Transverse colon (tissue), 4 donors: ENCODE measurements around the gene PLB1. TPM values are rescaled to one million over a fixed set of nuclear protein-coding genes. Genes with fewer than 3 reads are reported as not detected.

Source experiments
- DNase-seq: peaks from one replicate; pipeline ENCODE4 v3.0.0-alpha.2; 2019
- H3K27ac ChIP-seq, 4 donors: fragments of 200-600 bp; sonication (generic); 2 replicates each; pipeline ENCODE4 v1.5.1; 2016 to 2018; ENCODE audit warnings: inconsistent platforms in 4 of 4
- H3K27me3 ChIP-seq: fragments of 200-600 bp; sonication (generic); 2 replicates; pipeline ENCODE4 v1.5.1; 2017; ENCODE audit warnings: inconsistent platforms
- H3K36me3 ChIP-seq, 4 donors: fragments of 200-600 bp; sonication (generic); 2 replicates each; pipeline ENCODE4 v1.5.1; 2017 to 2019; ENCODE audit warnings: inconsistent platforms in 4 of 4
- H3K4me1 ChIP-seq, 4 donors: fragments of 200-600 bp; sonication (generic); 2 replicates each; pipeline ENCODE4 v1.5.1; 2017 to 2020; ENCODE audit warnings: inconsistent platforms in 4 of 4
- H3K4me3 ChIP-seq, 4 donors: fragments of 200-600 bp; sonication (generic); 1 replicate in 1 of 4; 2 replicates in 3 of 4; pipeline versions ENCODE4 v1.5.1 to v1.6.1; 2017 to 2019; ENCODE audit warnings: inconsistent platforms in 4 of 4
- H3K9me3 ChIP-seq, 2 donors: fragments of 200-600 bp; sonication (generic); 2 replicates each; pipeline ENCODE4 v1.5.1; 2017 to 2019; ENCODE audit warnings: inconsistent platforms in 2 of 2
- EP300 ChIP-seq: sonication (generic); formaldehyde crosslinking; IDR thresholded peaks from one replicate; pipeline ENCODE4 v1.6.1; 2017; ENCODE audit warnings: antibody characterized with exemption, low read depth
- POLR2A ChIP-seq: fragments of 450-650 bp; IDR thresholded peaks from one replicate; pipeline ENCODE4 v1.6.1; 2016; ENCODE audit warnings: antibody characterized with exemption, mild to moderate bottlenecking, moderate library complexity
- POLR2AphosphoS5 ChIP-seq, 3 donors: sonication (generic); formaldehyde crosslinking; IDR thresholded peaks; one replicate each; pipeline ENCODE4 v1.6.1; 2016; ENCODE audit warnings: antibody characterized with exemption in 3 of 3
- WGBS, 2 donors: methylation state at CpG; one replicate each; pipeline ENCODE4 v1.1.5; 2018; ENCODE audit warnings: low coverage in 1 of 2; 5-methylcytosine and 5-hydroxymethylcytosine counted together
- in situ Hi-C, 4 donors: fragments of 200-750 bp; cut with MboI; loops; one replicate each; pipeline versions ENCODE4 v1.15.0 to v1.15.1; 2017; ENCODE audit warnings: low sequenced_read_pairs in 3 of 4, low pct_ligation_motif_present in 1 of 4, low pct_unique_long_range_greater_than_20kb in 1 of 4
- intact Hi-C: fragments of 100-400 bp; cut with DNase I; formaldehyde crosslinking; loops from one replicate; pipeline ENCODE4 v1.15.1; 2023; ENCODE audit warnings: low total_unique reads
- total RNA-seq, 4 donors: library from RNA; depleted of rRNA; stranded (reverse); fragments of >200 nt; gene quantifications; one replicate each; pipeline ENCODE4 v1.1.0, GENCODE V29; 2016
- TF ChIP-seq, protein P1 (sequence below), 5 experiments: fragments of 200-600 bp in 3 of 5; fragments of 450-650 bp in 2 of 5; sonication (generic) in 3 of 5; IDR thresholded peaks; 1 replicate in 2 of 5; 2 replicates in 3 of 5; pipeline ENCODE4 v1.5.1; 2016 to 2017; ENCODE audit warnings: antibody characterized with exemption in 5 of 5, inconsistent platforms in 3 of 5, mild to moderate bottlenecking in 2 of 5, moderate library complexity in 1 of 5

PLB1 gene
- total RNA-seq, 4 donors from 2014 or later: 0.20 to 4.2 (median 1.8) TPM

DNA sequence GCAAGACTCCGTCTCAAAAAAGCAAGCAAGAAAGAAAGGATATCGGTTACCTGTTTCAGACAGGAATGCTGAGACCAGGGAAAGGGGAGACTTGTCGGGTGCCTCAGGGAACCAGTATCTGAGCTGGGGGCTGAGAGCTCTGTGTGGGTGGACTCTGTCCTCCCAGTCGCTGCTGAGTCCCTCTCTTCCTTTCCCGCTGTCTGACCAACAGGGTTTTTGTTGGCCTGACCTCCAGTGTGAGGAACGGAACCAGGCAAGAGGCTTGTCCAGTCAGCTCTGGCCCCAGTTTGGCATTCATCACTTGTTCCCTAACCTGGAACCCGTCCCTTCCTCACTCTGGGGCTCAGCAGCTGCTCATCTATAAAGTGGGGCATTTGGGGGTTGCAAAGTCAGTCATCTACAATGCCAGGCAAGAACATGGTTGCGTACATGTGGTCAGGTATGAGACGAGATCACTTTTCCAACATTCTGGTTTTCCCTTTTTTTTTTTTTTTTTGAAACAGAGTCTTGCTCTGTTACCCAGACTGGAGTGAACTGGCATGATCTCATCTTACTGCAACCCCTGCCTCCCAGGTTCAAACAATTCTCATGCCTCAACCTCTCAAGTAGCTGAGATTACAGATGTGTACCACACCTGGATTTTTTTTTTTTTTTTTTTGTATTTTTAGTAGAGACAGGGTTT is 116.4 kb downstream of the PLB1 start:
- Histone ChIP-seq H3K36me3 (no peaks in the 10 kb centered on the region), H3K27ac (no peak overlapping the region), H3K27me3 (no peaks in the 10 kb centered on the region), H3K9me3 (no peaks in the 10 kb centered on the region), H3K4me1 (peaks cover 0 to 13% (median 2%) of the 10 kb centered on the region in 4 donors), H3K4me3 (no peak overlapping the region)
- TF ChIP-seq, protein P1, sequence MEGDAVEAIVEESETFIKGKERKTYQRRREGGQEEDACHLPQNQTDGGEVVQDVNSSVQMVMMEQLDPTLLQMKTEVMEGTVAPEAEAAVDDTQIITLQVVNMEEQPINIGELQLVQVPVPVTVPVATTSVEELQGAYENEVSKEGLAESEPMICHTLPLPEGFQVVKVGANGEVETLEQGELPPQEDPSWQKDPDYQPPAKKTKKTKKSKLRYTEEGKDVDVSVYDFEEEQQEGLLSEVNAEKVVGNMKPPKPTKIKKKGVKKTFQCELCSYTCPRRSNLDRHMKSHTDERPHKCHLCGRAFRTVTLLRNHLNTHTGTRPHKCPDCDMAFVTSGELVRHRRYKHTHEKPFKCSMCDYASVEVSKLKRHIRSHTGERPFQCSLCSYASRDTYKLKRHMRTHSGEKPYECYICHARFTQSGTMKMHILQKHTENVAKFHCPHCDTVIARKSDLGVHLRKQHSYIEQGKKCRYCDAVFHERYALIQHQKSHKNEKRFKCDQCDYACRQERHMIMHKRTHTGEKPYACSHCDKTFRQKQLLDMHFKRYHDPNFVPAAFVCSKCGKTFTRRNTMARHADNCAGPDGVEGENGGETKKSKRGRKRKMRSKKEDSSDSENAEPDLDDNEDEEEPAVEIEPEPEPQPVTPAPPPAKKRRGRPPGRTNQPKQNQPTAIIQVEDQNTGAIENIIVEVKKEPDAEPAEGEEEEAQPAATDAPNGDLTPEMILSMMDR (IDR thresholded peaks at IDR 0.05): no peak
- WGBS, 2 donors: 95 to 100% methylated on average over 1 to 9 of the region's 9 CpGs
- in situ Hi-C loops (no loop called here), intact Hi-C loops (no loop called here)
- DNase-seq: no peak

DNA sequence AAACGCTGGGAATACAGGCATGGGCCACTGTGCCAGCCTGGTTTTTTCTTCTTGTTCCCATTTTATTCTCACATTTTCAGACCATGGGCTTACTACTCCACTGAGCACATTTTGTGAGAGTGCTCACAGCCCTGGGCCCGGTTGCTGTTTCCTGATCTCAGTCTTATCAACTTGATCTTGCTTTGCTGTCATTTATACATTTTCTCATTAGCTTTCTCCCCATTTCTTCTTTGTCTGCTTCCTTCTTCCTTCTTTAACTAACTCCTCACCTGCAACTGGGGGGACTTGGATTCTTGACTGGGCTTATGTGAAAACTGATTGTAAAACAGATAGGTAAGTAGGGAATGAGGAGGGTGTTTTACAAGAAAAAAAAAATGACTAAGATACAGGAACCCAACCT is 117.3 kb downstream of the PLB1 start:
- no peak overlapping the region for H3K4me3 ChIP-seq
- H3K27ac ChIP-seq: no peak overlapping the region
- in situ Hi-C loops (no loop called here), intact Hi-C loops (no loop called here)
- H3K36me3 ChIP-seq: no peaks in the 10 kb centered on the region
- H3K27me3 ChIP-seq: no peaks in the 10 kb centered on the region
- H3K4me1 ChIP-seq: peaks cover 0 to 5% (median 2%) of the 10 kb centered on the region in 4 donors
- no peak for DNase-seq
- TF ChIP-seq EP300 (no peak), POLR2AphosphoS5 (IDR thresholded peaks at IDR 0.05) (no peak), POLR2A (no peak)
- TF ChIP-seq, protein P1 (IDR thresholded peaks at IDR 0.05): no peak
- 75 to 79% methylated on average over 2 of the region's 2 CpGs for WGBS, 2 donors
- no peaks in the 10 kb centered on the region for H3K9me3 ChIP-seq

DNA sequence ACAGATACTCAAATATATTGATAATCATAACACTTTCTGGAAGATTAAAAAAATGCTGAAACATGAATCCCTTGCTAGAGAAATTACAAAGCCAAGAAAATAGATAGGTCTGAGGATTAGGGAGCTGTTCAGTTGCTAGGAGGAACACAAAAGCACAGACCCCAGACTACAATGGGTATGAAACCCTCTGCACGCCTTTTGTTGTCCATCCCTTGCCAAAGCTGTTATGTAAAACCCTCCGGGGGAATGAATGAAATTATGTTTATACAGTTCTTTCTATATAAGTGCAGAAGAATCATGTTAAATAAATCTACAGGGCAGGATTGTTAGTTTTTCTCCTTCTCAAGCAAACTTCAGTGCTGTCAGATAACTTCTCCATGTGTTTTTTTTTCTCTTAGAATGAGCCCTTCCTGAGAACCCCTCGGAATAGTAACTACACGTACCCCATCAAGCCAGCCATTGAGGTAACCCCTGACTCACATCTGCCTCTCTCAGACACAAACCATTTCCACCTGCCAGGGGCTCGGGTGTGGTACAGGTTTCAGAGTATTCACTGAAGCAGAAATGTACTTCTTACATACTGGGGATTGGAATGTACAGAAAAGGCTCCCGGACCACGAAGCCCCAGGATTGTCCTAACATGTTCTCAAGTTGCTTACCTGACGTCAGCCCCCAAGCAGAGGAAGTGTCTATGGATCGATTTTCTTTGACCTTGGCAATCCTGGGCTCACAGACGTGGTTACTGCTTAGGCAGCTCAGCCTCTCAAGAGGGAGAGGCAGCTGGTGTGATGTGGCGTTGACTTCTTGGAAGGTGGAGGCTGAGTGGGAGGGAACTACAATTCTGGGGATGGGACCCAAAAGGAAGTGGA is 118.0 kb downstream of the PLB1 start:
- intact Hi-C loops (no loop called here), in situ Hi-C loops (no loop called here)
- no peak overlapping the region for H3K4me3 ChIP-seq
- no peaks in the 10 kb centered on the region for H3K27me3 ChIP-seq
- WGBS, 2 donors: 68 to 75% methylated on average over 4 to 11 of the region's 11 CpGs
- H3K4me1 ChIP-seq: peaks cover 0 to 5% (median 2%) of the 10 kb centered on the region in 4 donors
- no peaks in the 10 kb centered on the region for H3K36me3 ChIP-seq
- no peak overlapping the region for H3K27ac ChIP-seq
- no peaks in the 10 kb centered on the region for H3K9me3 ChIP-seq
- DNase-seq: no peak
- TF ChIP-seq EP300: no peak
- TF ChIP-seq POLR2AphosphoS5 (IDR thresholded peaks at IDR 0.05): no peak
- no peak for TF ChIP-seq POLR2A
- TF ChIP-seq, protein P1 (IDR thresholded peaks at IDR 0.05): no peak

DNA sequence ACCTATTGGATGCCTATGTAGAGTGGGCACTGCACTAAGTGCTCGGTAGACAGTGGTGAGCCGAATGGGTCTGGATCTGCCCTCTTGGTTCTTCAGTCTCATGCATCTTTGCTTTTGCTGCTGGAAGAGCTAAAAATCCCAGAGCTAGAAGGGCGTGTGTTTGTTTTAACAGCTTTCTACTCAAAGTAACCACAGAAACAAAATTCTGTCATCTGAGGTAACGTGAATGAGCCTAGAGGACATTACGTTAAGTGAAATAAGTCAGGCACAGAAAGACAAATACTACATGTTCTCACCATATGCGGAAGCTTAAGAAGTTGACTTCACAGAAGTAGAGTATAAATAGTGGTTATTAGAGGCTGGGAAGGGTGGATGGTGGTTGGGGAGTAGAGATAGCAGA is 119.8 kb downstream of the PLB1 start:
- no peak for DNase-seq
- Histone ChIP-seq H3K4me1 (peaks cover 6 to 16% (median 8%) of the 10 kb centered on the region in 4 donors), H3K27ac (no peak overlapping the region), H3K36me3 (no peaks in the 10 kb centered on the region), H3K9me3 (no peaks in the 10 kb centered on the region), H3K4me3 (no peak overlapping the region), H3K27me3 (no peaks in the 10 kb centered on the region)
- in situ Hi-C loops (no loop called here), intact Hi-C loops (no loop called here)
- 60 to 81% methylated on average over 4 to 6 of the region's 6 CpGs for WGBS, 2 donors
- TF ChIP-seq, protein P1 (IDR thresholded peaks at IDR 0.05): no peak
- TF ChIP-seq POLR2A: no peak
- no peak for TF ChIP-seq POLR2AphosphoS5 (IDR thresholded peaks at IDR 0.05)
- TF ChIP-seq EP300: no peak
